ENCODE results near the gene CHST4. TPM values are rescaled to one million over a fixed set of nuclear protein-coding genes. Genes with fewer than 3 reads are reported as not detected.
"Not testable (repeated sequence)": the region's sequence is repeated elsewhere in the genome, so short reads cannot be mapped to it uniquely, and the experiment has no call there.

The CHST4 gene
- total and polyA plus RNA-seq, 2 donors (not counting 3 experiments of a cell fraction or from before 2014, with no cell fraction given) = not detected

DNA sequence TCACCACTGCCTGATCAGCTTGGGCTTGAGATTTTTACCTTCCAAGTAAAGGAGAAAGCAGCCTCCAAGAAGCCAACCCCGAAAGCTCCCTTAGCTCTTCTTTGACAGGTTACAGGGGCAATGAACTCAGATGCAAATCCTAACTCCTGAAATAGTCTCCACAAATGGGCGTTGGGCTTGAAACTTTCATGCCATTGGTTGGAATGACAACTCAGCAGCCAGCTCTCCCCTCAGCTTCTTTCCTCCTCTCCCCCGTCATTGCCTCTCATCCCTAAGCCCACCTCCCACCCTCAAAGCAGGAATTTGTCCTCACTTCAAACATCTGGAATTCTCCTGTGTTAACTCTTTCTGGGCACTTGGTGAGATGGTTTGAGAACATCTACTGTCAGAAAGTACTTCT lies 50.7 kb downstream of the CHST4 start, which contains the start of gene TAT:
Gene TAT, minus strand, starts transcription at position 122 of the 400 bp plus-strand sequence. CDS start 677 bp downstream, outside the sequence.
- intact Hi-C loops (cut with micrococcal nuclease) (no loop called here), dilution Hi-C loops (cut with MboI; ENCODE audit: extremely low pct_ligation_motif_present, low sequenced_read_pairs) (no loop called here)
- Histone ChIP-seq H3K36me3 (ENCODE audit: control insufficient read depth in 2 of 2, extremely low read depth in 1 of 2, insufficient read depth in 2 of 2, low read length in 2 of 2) (no peaks in the 10 kb centered on the region), H3K4me1 (ENCODE audit: control insufficient read depth, extremely low read depth, insufficient read depth, low read length) (no peaks in the 10 kb centered on the region), H3K4me3 (replicated peaks in 1 of 3; ENCODE audit: insufficient read depth in 1 of 3, low read depth in 1 of 3, low read length in 3 of 3) (no peak within 1 kb of the TSS), H3K27ac (ENCODE audit: insufficient read depth, low read depth, low read length) (no peak within 1 kb of the TSS), H3K27me3 (ENCODE audit: control insufficient read depth in 2 of 2, insufficient read depth in 2 of 2, low read length in 2 of 2) (peaks cover 0 to 2% of the 10 kb centered on the region in 2 experiments), H2AFZ (ENCODE audit: low read depth, low read length) (no peak within 1 kb of the TSS), H3K9me1 (replicated peaks; ENCODE audit: control insufficient read depth, extremely low read depth, insufficient read depth, low read length) (no peaks in the 10 kb centered on the region), H3K4me2 (ENCODE audit: insufficient read depth, low read length) (no peak within 1 kb of the TSS), H4K20me1 (replicated peaks; ENCODE audit: control insufficient read depth, extremely low read depth, insufficient read depth, low read length) (no peaks in the 10 kb centered on the region), H3K9me3 (replicated peaks; ENCODE audit: control insufficient read depth, insufficient read depth, low read length) (no peaks in the 10 kb centered on the region), H3K9ac (replicated peaks; ENCODE audit: extremely low read depth, insufficient read depth, low read length) (no peak within 1 kb of the TSS), H3K79me2 (ENCODE audit: control insufficient read depth, insufficient read depth, low read length) (no peaks in the 10 kb centered on the region)
- ChIA-PET CTCF (interaction anchor here (1.2 to 1.9 kb wide), 2 partner anchors 9 to 34 kb away, joined by 3 to 11 read pairs; no protein-coding TSS in a partner anchor), POLR2A (no interaction called here)
- BruUV-seq (replicated peaks) = no TSS peak
- no peak for TF ChIP-seq FOS (IDR thresholded peaks at IDR 0.05; ENCODE audit: borderline replicate concordance, insufficient read depth, low read length)
- no peak for TF ChIP-seq EZH2 (IDR thresholded peaks at IDR 0.05; ENCODE audit: borderline replicate concordance, low read depth, low read length, severe bottlenecking)
- TF ChIP-seq MYC (IDR thresholded peaks at IDR 0.05; ENCODE audit: low read depth, low read length) = no peak
- TF ChIP-seq CTCF (IDR thresholded peaks at IDR 0.05; ENCODE audit: extremely low read depth in 1 of 2, insufficient read depth in 1 of 2, low read depth in 1 of 2, low read length in 2 of 2) = no peak
- TF ChIP-seq POLR2A (IDR thresholded peaks at IDR 0.05; ENCODE audit: low read depth, low read length) = no peak
- TF ChIP-seq JUN (IDR thresholded peaks at IDR 0.05; ENCODE audit: borderline replicate concordance, insufficient read depth, insufficient read length, low read depth) = no peak
- TF ChIP-seq POLR2AphosphoS5 (IDR thresholded peaks at IDR 0.05; ENCODE audit: insufficient read depth, low read depth, low read length) = no peak
- TF ChIP-seq, protein P1, sequence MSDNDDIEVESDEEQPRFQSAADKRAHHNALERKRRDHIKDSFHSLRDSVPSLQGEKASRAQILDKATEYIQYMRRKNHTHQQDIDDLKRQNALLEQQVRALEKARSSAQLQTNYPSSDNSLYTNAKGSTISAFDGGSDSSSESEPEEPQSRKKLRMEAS (IDR thresholded peaks at IDR 0.05; ENCODE audit: insufficient read depth, insufficient read length) = no peak
- no peak for TF ChIP-seq GATA2 (IDR thresholded peaks at IDR 0.05; ENCODE audit: insufficient read depth, insufficient read length, low read depth, low read length)
- no peak for FAIRE-seq
- no peak for DNase-seq (ENCODE audit: low read depth, low spot score)

DNA sequence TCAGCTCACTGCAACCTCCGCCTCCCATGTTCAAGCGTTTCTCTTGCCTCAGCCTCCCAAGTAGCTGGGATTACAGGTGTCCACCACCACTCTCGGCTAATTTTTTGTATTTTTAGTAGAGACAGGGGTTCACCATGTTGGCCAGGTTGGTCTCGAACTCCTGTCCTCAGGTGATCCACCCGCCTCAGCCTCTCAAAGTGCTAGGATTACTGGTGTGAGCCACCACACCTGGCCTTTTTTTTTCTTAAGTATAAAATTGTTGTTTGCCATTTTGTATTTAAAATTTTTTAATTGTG lies 56.3 kb downstream of the CHST4 start:
- FAIRE-seq; intact Hi-C loops (cut with micrococcal nuclease): not testable (repeated sequence)
- CTCF ChIA-PET = interaction anchor here (1.5 kb wide), 1 partner anchor 29 kb away, joined by 6 read pairs; no protein-coding TSS in a partner anchor

More for the DNA sequence above, 56.3 kb downstream of the CHST4 start:
- H2AFZ ChIP-seq (ENCODE audit: low read depth, low read length); BruUV-seq (replicated peaks); H3K36me3 ChIP-seq (ENCODE audit: control insufficient read depth in 2 of 2, extremely low read depth in 1 of 2, insufficient read depth in 2 of 2, low read length in 2 of 2); H3K4me1 ChIP-seq (ENCODE audit: control insufficient read depth, extremely low read depth, insufficient read depth, low read length); H3K4me3 ChIP-seq (replicated peaks in 1 of 3; ENCODE audit: insufficient read depth in 1 of 3, low read depth in 1 of 3, low read length in 3 of 3); DNase-seq (ENCODE audit: low read depth, low spot score); POLR2A ChIA-PET; H3K9me1 ChIP-seq (replicated peaks; ENCODE audit: control insufficient read depth, extremely low read depth, insufficient read depth, low read length); H3K27me3 ChIP-seq (ENCODE audit: control insufficient read depth in 2 of 2, insufficient read depth in 2 of 2, low read length in 2 of 2); H3K9ac ChIP-seq (replicated peaks; ENCODE audit: extremely low read depth, insufficient read depth, low read length); H3K4me2 ChIP-seq (ENCODE audit: insufficient read depth, low read length); dilution Hi-C loops (cut with MboI; ENCODE audit: extremely low pct_ligation_motif_present, low sequenced_read_pairs); H3K79me2 ChIP-seq (ENCODE audit: control insufficient read depth, insufficient read depth, low read length); H3K27ac ChIP-seq (ENCODE audit: insufficient read depth, low read depth, low read length); H3K9me3 ChIP-seq (replicated peaks; ENCODE audit: control insufficient read depth, insufficient read depth, low read length); H4K20me1 ChIP-seq (replicated peaks; ENCODE audit: control insufficient read depth, extremely low read depth, insufficient read depth, low read length): not testable (repeated sequence)
